ENCODE data around the gene TTC34.

DNA sequence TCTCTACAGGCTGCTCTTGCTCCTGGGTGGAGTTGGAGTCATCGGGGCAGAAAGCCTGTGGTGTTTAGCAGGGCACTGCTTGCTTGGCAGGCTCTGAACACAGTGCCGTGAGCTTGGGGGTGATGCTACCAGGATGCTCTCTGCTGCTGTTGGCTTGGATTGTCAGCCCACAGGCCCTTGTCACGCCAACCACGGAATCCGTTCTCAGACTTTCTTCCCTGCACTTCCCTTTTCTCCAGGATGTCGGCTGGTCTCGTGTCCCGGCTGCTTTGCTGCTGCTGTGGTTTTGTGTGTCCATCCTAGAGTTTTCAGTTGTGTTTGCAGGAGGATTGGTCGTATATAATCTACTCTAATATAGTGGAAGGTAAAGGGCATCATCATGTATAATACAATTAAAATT is 44.4 kb upstream of the TTC34 start:
- TF ChIP-seq EZH2 (IDR thresholded peaks at IDR 0.05), result no peak
- TF ChIP-seq CTCF (IDR thresholded peaks at IDR 0.05), result no peak

Data from neural progenitor cell (in vitro differentiated cells).